ENCODE measurements around the gene BDH2.
A peak's percentile ranks its signal among the peaks of the same experiment; 100 is the strongest.

Gene BDH2

GRCh38 chr4:103085555-103086196, 14.0 kb downstream of the BDH2 start:
- DNase-seq (ENCODE audit: low read depth in 2 of 2) = no peak

GRCh38 chr4:103079621-103080020, 20.0 kb downstream of the BDH2 start:
- DNase-seq (ENCODE audit: low read depth in 2 of 2) = no peak

- peak in 1 of 2 donors; percentile 5 for DNase-seq (ENCODE audit: low read depth in 2 of 2)
Measured at GRCh38 chr4:103076747-103077347, 22.8 kb downstream of the BDH2 start, which contains the start of gene SLC9B2. SLC9B2 (minus strand) TSS chr4:103076761; CDS start chr4:103067550, 9,211 bp downstream.

- peak; percentile 58 to 59 for DNase-seq (ENCODE audit: low read depth in 2 of 2)
Measured at GRCh38 chr4:103075894-103076746, 23.5 kb downstream of the BDH2 start.

GRCh38 chr4:103075435-103075893, 24.2 kb downstream of the BDH2 start:
- no peak for DNase-seq (ENCODE audit: low read depth in 2 of 2)

GRCh38 chr4:103074744-103075434, 24.7 kb downstream of the BDH2 start:
- DNase-seq (ENCODE audit: low read depth in 2 of 2) = no peak

- no peak for DNase-seq (ENCODE audit: low read depth in 2 of 2)
Measured at GRCh38 chr4:103073792-103074438, 25.7 kb downstream of the BDH2 start.

GRCh38 chr4:103067841-103068547, 31.6 kb downstream of the BDH2 start:
- no peak for DNase-seq (ENCODE audit: low read depth in 2 of 2)

- DNase-seq (ENCODE audit: low read depth in 2 of 2) = no peak
Measured at GRCh38 chr4:103060453-103061148, 39.0 kb downstream of the BDH2 start.

- DNase-seq (ENCODE audit: low read depth in 2 of 2) = no peak
Measured at GRCh38 chr4:103054030-103054429, 45.6 kb downstream of the BDH2 start.

- no peak for DNase-seq (ENCODE audit: low read depth in 2 of 2)
Measured at GRCh38 chr4:103052779-103053178, 46.9 kb downstream of the BDH2 start.

GRCh38 chr4:103052145-103052544, 47.5 kb downstream of the BDH2 start:
- no peak for DNase-seq (ENCODE audit: low read depth in 2 of 2)

- DNase-seq (ENCODE audit: low read depth in 2 of 2) = no peak
Measured at GRCh38 chr4:103050736-103051436, 48.7 kb downstream of the BDH2 start.

GRCh38 chr4:103046416-103047290, 53.0 kb downstream of the BDH2 start:
- peak in 1 of 2 donors; percentile 26 for DNase-seq (ENCODE audit: low read depth in 2 of 2)

GRCh38 chr4:103044183-103044582, 55.5 kb downstream of the BDH2 start:
- no peak for DNase-seq (ENCODE audit: low read depth in 2 of 2)

GRCh38 chr4:103036169-103036568, 63.5 kb downstream of the BDH2 start:
- DNase-seq (ENCODE audit: low read depth in 2 of 2) = no peak

GRCh38 chr4:103032574-103032973, 67.1 kb downstream of the BDH2 start:
- no peak for DNase-seq (ENCODE audit: low read depth in 2 of 2)

- no peak for DNase-seq (ENCODE audit: low read depth in 2 of 2)
Measured at GRCh38 chr4:103030791-103031190, 68.8 kb downstream of the BDH2 start.

Data from stimulated activated CD4-positive, alpha-beta T cell treated with anti-CD3 and anti-CD28 coated beads, Interleukin-1b, Interleukin-23, amount 100 ng/mL, for 4 hours (primary cell).